Mesothelial cell of epicardium (in vitro differentiated cells): ENCODE results near the gene MINDY4. TPM values are rescaled to one million over a fixed set of nuclear protein-coding genes. Genes with fewer than 3 reads are reported as not detected.

Experiments
- DNase-seq, 2 experiments: peaks; one replicate each; pipeline ENCODE4 v3.0.0; 2021; ENCODE audit warnings: low spot score in 2 of 2; ENCODE audit not compliant: unreplicated experiment in 2 of 2
- H3K27ac Mint-ChIP-seq: 2 replicates; pipeline ENCODE4 v1.8.0; 2021; ENCODE audit warnings: mixed read lengths
- H3K27me3 Mint-ChIP-seq: 2 replicates; pipeline ENCODE4 v1.8.0; 2021; ENCODE audit warnings: low read depth, mixed read lengths
- H3K36me3 Mint-ChIP-seq: 2 replicates; pipeline ENCODE4 v1.8.0; 2021; ENCODE audit warnings: mixed read lengths
- H3K4me1 Mint-ChIP-seq: 2 replicates; pipeline ENCODE4 v1.8.0; 2021; ENCODE audit warnings: mixed read lengths
- H3K4me3 Mint-ChIP-seq: 2 replicates; pipeline ENCODE4 v1.8.0; 2021; ENCODE audit warnings: mild to moderate bottlenecking, moderate library complexity, mixed read lengths
- H3K9me3 Mint-ChIP-seq: 2 replicates; pipeline ENCODE4 v1.8.0; 2021; ENCODE audit warnings: mixed read lengths
- CTCF ChIP-seq: fragments of 200-600 bp; sonication (generic); IDR thresholded peaks from one replicate; pipeline ENCODE4 v1.5.0; 2021; ENCODE audit warnings: antibody characterized with exemption; ENCODE audit not compliant: unreplicated experiment
- total RNA-seq: library from RNA; stranded (reverse); gene quantifications from 3 replicates; pipeline ENCODE4 v1.2.1, GENCODE V29; 2021

Gene MINDY4
- total RNA-seq, 1 donor from 2014 or later, result 10.8 TPM

- Mint-ChIP-seq H3K4me3 (no peak overlapping the region), H3K9me3 (no peaks in the 10 kb centered on the region), H3K27ac (no peak overlapping the region), H3K4me1 (peaks cover 29% of the 10 kb centered on the region), H3K27me3 (no peaks in the 10 kb centered on the region), H3K36me3 (no peaks in the 10 kb centered on the region)
- no peak for TF ChIP-seq CTCF
- no peak for DNase-seq
These were observed 136.5 kb downstream of the MINDY4 start for GRCh38 chr7:30907527-30908267.

DNA sequence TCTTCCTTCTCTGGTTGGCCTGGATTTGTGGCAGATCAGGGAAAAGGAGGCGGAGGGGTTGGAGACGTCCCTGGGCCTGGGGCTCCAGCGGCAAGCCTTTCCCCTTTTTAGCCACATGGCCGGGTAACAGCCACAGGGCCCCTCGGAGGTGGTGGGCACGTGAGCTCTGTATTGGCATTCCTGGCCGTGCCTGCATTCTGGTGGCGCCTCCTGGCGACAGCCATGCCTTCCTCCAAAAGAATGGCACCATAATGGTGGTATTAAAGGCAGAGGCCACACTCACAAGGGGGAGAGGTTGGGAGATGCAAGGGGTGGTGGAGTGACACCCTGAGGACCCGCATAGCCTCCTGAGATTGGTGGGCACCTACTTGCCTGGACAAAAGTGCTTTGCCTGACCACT is 137.5 kb downstream of the MINDY4 start:
- Mint-ChIP-seq H3K4me3 (no peak overlapping the region), H3K27me3 (no peaks in the 10 kb centered on the region), H3K9me3 (no peaks in the 10 kb centered on the region), H3K36me3 (no peaks in the 10 kb centered on the region), H3K27ac (peak overlapping the region; percentile 39), H3K4me1 (peaks cover 37% of the 10 kb centered on the region)
- no peak for TF ChIP-seq CTCF
- DNase-seq, result no peak

GRCh38 chr7:30909431-30909830 is 138.2 kb downstream of the MINDY4 start:
- Mint-ChIP-seq H3K27me3 (no peaks in the 10 kb centered on the region), H3K4me3 (no peak overlapping the region), H3K27ac (no peak overlapping the region), H3K36me3 (no peaks in the 10 kb centered on the region), H3K9me3 (no peaks in the 10 kb centered on the region), H3K4me1 (peaks cover 37% of the 10 kb centered on the region)
- no peak for TF ChIP-seq CTCF
- DNase-seq, result no peak

- no peak for DNase-seq
- TF ChIP-seq CTCF, result no peak
- Mint-ChIP-seq H3K4me3 (no peak overlapping the region), H3K27ac (peak overlapping the region; percentile 57), H3K36me3 (no peaks in the 10 kb centered on the region), H3K9me3 (no peaks in the 10 kb centered on the region), H3K27me3 (no peaks in the 10 kb centered on the region), H3K4me1 (peaks cover 38% of the 10 kb centered on the region)
These were observed 139.3 kb downstream of the MINDY4 start for GRCh38 chr7:30910411-30911073.

DNA sequence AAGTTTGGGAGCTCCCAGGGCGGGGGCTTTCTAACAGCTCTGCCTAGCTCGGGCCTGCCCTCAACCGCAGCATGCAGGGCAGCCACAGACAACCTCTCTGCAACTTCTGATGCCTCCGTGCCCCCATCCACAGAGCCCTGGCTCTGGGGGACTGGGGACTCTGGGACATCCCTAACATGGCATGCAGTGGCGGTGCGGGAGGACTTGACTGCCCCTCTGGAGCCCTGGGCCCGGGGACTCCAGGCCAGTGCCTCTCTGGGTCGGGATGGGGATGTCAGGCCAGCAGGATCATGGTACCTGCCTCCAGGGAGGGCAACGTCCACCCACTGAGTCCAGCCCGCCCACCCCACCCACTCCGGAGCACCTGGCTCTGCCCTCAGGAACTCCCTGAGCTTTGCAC is 139.9 kb downstream of the MINDY4 start:
- Mint-ChIP-seq H3K4me1 (peaks cover 39% of the 10 kb centered on the region), H3K27ac (peak overlapping the region; percentile 57), H3K27me3 (no peaks in the 10 kb centered on the region), H3K36me3 (no peaks in the 10 kb centered on the region), H3K4me3 (no peak overlapping the region), H3K9me3 (no peaks in the 10 kb centered on the region)
- TF ChIP-seq CTCF, result no peak
- DNase-seq, result no peak
